ENCODE data around the gene TBRG4. TPM values are rescaled to one million over a fixed set of nuclear protein-coding genes. Genes with fewer than 3 reads are reported as not detected.

Gene TBRG4
- total RNA-seq: 71.8 and 93.7 TPM in 2 replicates

DNA sequence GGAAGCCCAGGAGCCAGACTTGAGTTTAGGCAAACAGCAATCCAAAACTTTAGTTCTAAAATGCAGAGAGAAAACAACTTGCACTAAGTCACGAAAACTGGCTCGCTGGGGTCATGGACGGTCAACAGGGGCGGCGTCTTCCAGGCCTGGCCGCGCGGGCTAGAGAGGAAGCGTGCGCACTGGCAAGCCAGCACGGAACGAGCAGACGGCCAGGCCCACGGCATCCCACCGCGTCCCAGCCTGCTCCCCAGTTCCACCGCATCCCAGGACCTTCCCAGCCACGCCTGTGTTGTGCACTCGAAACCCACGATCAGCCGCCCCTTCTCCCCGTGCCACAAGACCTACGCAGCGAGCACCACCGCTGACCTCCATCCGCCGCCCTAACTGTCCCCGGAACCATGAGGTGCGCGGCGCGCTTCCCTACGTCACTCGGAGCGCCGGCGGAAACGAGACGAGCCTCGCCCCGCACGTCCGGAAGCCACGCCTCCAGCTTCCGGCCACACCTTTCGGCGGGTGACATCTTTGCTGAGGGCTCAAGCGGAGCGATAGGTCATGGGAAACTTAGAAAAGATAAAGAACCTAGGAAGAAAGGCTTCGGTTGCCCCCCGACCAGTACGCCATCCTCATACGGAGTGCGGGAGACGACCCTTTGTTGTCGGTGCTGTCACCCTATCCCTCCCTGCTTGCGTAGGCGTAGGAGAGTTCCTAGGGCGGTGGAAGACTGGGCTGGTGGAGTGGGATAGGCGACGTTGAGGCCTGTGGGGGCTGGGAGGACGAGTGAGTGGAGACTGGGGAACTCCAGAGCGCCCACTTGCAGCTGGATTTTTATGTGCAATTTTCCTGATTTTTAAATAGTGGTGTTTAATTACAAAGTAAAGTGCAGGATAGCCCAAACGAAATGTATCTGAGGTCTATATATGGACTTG is at the start of gene TBRG4:
Gene TBRG4 (minus strand): TSS at position 400 of the 926 bp plus-strand sequence. CDS start 2,460 bp downstream, outside the sequence.

DNA sequence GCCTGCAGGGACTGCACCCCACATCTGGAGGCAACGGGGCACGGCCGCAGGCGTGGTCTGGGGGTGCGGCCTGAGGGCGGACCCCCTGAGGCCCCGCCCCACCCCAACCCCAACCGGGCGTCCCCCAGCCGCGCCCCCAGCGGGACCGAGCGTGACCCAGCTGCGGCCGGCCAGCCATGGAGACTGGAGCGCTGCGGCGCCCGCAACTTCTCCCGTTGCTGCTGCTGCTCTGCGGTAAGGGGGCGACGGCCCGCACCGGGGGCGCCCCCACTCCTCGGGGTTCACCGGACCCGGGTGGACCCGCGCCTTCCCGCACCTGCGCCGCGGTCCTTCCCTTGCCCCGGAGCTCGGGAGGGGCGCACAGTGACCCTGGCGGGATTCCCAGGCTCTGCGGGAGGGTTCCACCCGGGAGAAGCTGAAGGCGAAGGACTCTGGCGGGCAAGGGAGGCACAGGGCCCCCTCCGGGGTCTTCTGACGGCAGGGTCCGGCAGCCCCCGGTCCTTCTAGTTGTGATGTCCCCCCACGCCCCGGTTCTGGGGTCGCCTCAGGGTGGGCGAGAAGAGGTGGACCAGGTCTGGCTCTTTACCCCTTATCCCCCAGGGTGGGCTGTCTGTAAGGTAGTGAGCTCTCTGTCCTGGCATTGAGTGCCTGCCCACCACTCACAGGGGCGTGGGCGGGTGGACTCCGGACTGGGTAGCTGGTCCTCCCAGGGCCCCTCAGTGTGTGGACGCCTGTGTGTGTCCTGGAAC is 46.3 kb upstream of the TBRG4 start, which contains the start of gene RAMP3:
Gene RAMP3 (plus strand): TSS at position 139 of the 749 bp plus-strand sequence. CDS start 38 bp downstream, at position 177.

DNA sequence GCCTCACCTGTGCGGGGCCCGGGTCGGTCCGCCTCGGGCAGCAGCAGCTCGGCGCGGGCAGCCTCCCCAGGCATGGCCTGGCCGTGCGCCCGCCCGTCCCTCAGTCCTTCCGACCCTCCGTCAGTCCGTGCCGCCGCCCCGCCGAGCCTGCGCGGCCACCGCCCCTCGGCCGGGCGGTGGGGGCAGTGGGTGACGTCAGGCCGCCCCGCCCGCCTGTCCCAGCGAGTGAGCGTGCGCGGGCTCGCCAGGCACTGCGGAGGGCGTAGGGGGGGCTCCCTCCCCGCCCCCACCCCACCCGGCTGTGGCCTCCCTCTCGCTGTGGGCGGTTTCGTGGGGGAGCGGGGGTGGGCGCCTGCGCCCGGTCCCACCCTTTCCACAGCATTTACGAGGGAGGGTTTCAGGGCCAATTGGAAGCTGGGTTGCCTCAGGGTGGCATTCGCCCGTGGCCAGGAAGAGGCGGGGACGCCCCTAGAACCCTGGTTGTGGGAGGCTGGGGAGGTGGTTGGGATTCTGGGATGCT is 22.6 kb downstream of the TBRG4 start, which contains the start of gene NACAD:
Gene NACAD (minus strand): TSS at position 149 of the 520 bp plus-strand sequence. CDS start 75 bp downstream, at position 74.

Other genes with a start within 250 kb of the TBRG4 start
- gene PURB, start 226.2 kb downstream of the TBRG4 start, total RNA-seq: 6.2 and 8.4 TPM in 2 replicates
- gene MYO1G, start 132.7 kb downstream of the TBRG4 start, total RNA-seq: 0.08 TPM in 1 of 2 replicates, not detected in the other
- gene CCM2, start 111.5 kb downstream of the TBRG4 start, total RNA-seq: 66.1 and 81.7 TPM in 2 replicates
- gene NACAD, start 22.7 kb downstream of the TBRG4 start, total RNA-seq: 1.2 and 3.4 TPM in 2 replicates
- gene RAMP3, start 46.1 kb upstream of the TBRG4 start, total RNA-seq: not detected in 2 replicates

Measured in hair follicular keratinocyte (primary cell).